DND-41 (cell line): Measurements from ENCODE around the gene ABLIM2.

Experiments
- ATAC-seq: fragments of 200-7000 bp; cut with Tn5 transposase; 3 replicates; pipeline ENCODE4 v1.9.1; 2021; ENCODE audit warnings: low read depth; ENCODE audit not compliant: insufficient read depth
- DNase-seq: peaks from one replicate; pipeline ENCODE4 v3.0.0-alpha.2; 2020
- H2AFZ ChIP-seq: 2 replicates; pipeline ENCODE4 v1.6.0; 2012; ENCODE audit warnings: low read depth, low read length
- H3K27ac ChIP-seq: 2 replicates; pipeline ENCODE4 v1.5.1; 2012; ENCODE audit warnings: low read length, inconsistent platforms
- H3K27me3 ChIP-seq: fragments of 200-600 bp; sonication (generic); 2 replicates; pipeline ENCODE4 v1.6.0; 2012; ENCODE audit warnings: low read length, mild to moderate bottlenecking, inconsistent platforms; ENCODE audit not compliant: insufficient read depth, poor library complexity
- H3K36me3 ChIP-seq: 2 replicates; pipeline ENCODE4 v1.5.1; 2012; ENCODE audit warnings: low read length, inconsistent platforms; ENCODE audit not compliant: insufficient read depth
- H3K4me1 ChIP-seq: 2 replicates; pipeline ENCODE4 v1.5.1; 2012; ENCODE audit warnings: mild to moderate bottlenecking, low read length; ENCODE audit not compliant: insufficient read depth
- H3K4me2 ChIP-seq: 2 replicates; pipeline ENCODE4 v1.6.0; 2012; ENCODE audit warnings: mild to moderate bottlenecking, moderate library complexity, low read length, inconsistent platforms; ENCODE audit not compliant: insufficient read depth
- H3K4me3 ChIP-seq, 2 experiments: fragments of 200-600 bp in 1 of 2; shearing (Covaris generic) in 1 of 2; 2 replicates each; pipeline ENCODE4 v1.5.1; 2012 to 2016; ENCODE audit warnings: inconsistent platforms in 2 of 2, low read length in 2 of 2, mild to moderate bottlenecking in 2 of 2, low read depth in 1 of 2, moderate library complexity in 1 of 2
- H3K79me2 ChIP-seq: 2 replicates; pipeline ENCODE4 v1.6.0; 2012; ENCODE audit warnings: low read length, inconsistent platforms; ENCODE audit not compliant: insufficient read depth
- H3K9ac ChIP-seq: 2 replicates; pipeline ENCODE4 v1.6.0; 2012; ENCODE audit warnings: low read depth, mild to moderate bottlenecking, inconsistent platforms, low read length, moderate library complexity
- H3K9me3 ChIP-seq: 2 replicates; pipeline ENCODE4 v1.5.1; 2012; ENCODE audit warnings: low read length, moderate library complexity, mild to moderate bottlenecking, inconsistent platforms; ENCODE audit not compliant: insufficient read depth, severe bottlenecking
- H4K20me1 ChIP-seq: 2 replicates; pipeline ENCODE4 v1.6.0; 2012; ENCODE audit warnings: low read length; ENCODE audit not compliant: insufficient read depth
- EZH2 ChIP-seq: IDR thresholded peaks from 3 replicates; pipeline ENCODE4 v1.6.1; 2012; ENCODE audit warnings: borderline replicate concordance, low read depth, mild to moderate bottlenecking, moderate library complexity, low read length, inconsistent platforms; ENCODE audit not compliant: severe bottlenecking
- TF ChIP-seq, protein P1 (sequence below): IDR thresholded peaks from 2 replicates; pipeline ENCODE4 v1.5.1; 2012; ENCODE audit warnings: borderline replicate concordance, low read length, moderate library complexity, mild to moderate bottlenecking; ENCODE audit not compliant: poor library complexity, severe bottlenecking; ENCODE audit errors: extremely low read depth

Gene ABLIM2

DNA sequence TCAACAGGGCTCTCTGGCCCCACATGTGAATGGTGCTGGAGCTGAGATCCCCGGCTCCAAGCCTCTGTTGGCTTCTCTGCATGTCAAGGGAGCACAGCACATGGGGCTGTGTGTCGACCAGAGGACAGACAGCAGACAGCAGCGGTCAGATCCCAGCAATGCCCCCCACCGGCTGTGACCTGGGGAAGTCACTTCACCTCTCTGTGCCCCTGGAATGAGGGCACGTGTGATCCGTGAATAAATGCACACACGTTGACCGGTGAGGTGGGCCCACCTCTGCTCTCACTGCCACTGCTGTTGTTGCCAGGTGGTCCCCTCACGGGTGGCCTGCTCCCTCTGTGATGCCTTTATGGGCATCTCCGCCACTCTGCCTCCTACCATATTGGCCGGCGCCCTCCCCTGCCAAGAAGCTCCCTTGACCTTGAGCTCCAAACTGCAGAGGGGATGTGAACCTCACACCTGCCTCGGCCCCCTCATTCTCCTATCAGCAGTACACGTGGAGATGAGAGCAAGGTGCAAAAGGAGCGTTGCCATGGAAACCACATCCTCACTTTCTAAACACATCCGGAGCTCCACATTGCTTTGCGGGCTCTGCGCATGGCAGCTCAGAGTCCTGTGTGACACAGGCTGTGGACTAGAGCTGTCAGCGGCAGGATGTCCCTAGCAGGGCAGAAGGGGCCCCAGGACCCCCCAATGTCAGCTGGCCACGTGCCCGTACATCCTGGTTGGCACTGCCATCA is 75.4 kb downstream of the ABLIM2 start:
- Histone ChIP-seq H4K20me1 (peaks cover 3% of the 10 kb centered on the region), H3K36me3 (no peaks in the 10 kb centered on the region), H3K27ac (no peak overlapping the region)

DNA sequence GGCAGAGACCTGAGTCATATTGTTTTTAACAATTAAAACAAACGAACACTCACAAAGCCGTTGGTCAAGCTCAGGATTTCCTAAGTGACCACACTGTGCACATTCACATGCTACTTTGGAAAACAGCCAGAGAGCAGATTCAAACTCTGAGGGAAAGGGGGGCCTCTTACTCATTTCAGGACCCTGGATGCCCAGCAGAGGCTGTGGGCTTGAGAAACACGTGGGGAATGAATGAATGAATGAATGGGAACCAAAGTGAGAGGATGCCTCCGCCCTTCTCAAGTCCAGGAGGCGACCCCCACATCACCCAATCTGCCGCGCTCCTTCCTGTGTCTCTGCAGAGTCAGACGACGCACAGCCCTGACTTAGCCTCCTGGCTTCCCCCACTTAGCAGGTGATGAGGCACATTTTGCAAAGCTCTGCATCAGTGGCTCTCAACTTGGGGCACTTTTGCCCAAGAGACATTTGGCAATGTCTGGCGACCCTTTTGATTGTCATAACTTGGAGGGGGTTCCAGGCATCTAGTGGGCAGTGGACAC is 76.0 kb downstream of the ABLIM2 start:
- no peaks in the 10 kb centered on the region for H3K4me1 ChIP-seq
- H3K9me3 ChIP-seq: no peaks in the 10 kb centered on the region
- no peak overlapping the region for H3K27ac ChIP-seq
- TF ChIP-seq, protein P1, sequence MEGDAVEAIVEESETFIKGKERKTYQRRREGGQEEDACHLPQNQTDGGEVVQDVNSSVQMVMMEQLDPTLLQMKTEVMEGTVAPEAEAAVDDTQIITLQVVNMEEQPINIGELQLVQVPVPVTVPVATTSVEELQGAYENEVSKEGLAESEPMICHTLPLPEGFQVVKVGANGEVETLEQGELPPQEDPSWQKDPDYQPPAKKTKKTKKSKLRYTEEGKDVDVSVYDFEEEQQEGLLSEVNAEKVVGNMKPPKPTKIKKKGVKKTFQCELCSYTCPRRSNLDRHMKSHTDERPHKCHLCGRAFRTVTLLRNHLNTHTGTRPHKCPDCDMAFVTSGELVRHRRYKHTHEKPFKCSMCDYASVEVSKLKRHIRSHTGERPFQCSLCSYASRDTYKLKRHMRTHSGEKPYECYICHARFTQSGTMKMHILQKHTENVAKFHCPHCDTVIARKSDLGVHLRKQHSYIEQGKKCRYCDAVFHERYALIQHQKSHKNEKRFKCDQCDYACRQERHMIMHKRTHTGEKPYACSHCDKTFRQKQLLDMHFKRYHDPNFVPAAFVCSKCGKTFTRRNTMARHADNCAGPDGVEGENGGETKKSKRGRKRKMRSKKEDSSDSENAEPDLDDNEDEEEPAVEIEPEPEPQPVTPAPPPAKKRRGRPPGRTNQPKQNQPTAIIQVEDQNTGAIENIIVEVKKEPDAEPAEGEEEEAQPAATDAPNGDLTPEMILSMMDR: no peak
- TF ChIP-seq EZH2: no peak
- peaks cover 3% of the 10 kb centered on the region for H4K20me1 ChIP-seq
- no peak for DNase-seq
- H2AFZ ChIP-seq: no peak overlapping the region
- no peaks in the 10 kb centered on the region for H3K36me3 ChIP-seq
- H3K79me2 ChIP-seq: no peaks in the 10 kb centered on the region
- ATAC-seq: no peak
- no peak overlapping the region for H3K9ac ChIP-seq
- H3K4me2 ChIP-seq: no peak overlapping the region
- H3K27me3 ChIP-seq: no peaks in the 10 kb centered on the region
- H3K4me3 ChIP-seq: no peak overlapping the region

More for the DNA sequence above, 75.4 kb downstream of the ABLIM2 start:
- ATAC-seq: no peak
- Histone ChIP-seq H3K9me3 (no peaks in the 10 kb centered on the region), H2AFZ (no peak overlapping the region), H3K79me2 (no peaks in the 10 kb centered on the region), H3K9ac (no peak overlapping the region), H3K4me2 (no peak overlapping the region), H3K4me1 (no peaks in the 10 kb centered on the region), H3K4me3 (no peak overlapping the region), H3K27me3 (no peaks in the 10 kb centered on the region)
- no peak for DNase-seq
- TF ChIP-seq, protein P1: no peak
- TF ChIP-seq EZH2: no peak

DNA sequence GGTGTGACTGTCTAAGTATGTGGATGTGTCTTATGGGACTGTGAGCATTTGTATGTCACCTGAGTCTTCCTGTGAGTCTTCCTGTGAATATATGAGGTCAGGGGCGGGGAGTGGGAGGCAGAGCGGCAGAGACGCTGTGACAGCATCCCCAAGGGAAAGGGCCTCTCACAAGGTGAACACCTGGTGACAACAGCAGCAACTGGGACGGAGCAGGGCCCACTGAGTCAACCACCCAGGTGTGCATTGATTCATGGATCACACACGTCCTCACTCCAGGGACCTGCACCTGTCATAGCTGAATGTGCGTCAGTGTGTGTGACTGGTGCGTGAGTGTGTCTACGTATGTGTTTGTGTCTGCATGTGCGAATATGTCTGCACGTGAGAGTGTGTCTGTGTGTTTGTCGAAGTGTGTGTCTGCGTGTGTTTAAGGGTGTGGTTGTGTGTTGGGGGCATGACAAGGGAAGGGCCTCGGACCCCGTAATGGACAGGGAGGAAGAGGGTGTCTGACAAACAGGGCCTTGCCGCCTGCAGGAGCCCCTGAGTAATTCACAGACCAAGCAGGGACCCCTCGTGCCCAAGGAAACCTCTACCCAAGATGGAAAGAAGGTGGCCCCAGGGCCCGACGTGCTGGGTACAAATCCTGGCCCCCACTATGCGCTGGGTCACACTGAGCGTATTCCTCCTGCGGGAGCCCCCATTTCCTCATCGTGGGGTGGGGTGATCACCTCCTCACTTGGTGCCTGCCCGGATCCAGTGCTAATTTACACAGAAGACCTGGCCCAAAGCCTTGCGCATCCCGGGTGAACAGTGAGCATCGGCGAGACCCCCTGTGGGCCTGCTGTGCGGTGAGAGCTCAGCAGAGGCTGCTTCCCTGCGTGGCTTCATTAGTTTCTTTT is 76.7 kb downstream of the ABLIM2 start:
- Histone ChIP-seq H3K4me3 (no peak overlapping the region), H3K27ac (no peak overlapping the region), H3K9ac (no peak overlapping the region), H3K27me3 (no peaks in the 10 kb centered on the region), H4K20me1 (peaks cover 3% of the 10 kb centered on the region), H3K9me3 (no peaks in the 10 kb centered on the region), H3K4me2 (no peak overlapping the region), H3K36me3 (no peaks in the 10 kb centered on the region), H2AFZ (no peak overlapping the region), H3K4me1 (no peaks in the 10 kb centered on the region), H3K79me2 (no peaks in the 10 kb centered on the region)
- DNase-seq: no peak
- ATAC-seq: no peak
- TF ChIP-seq, protein P1: no peak
- no peak for TF ChIP-seq EZH2
